Ovary (tissue), 9 donors: ENCODE measurements around the gene IL1B. TPM values are rescaled to one million over a fixed set of nuclear protein-coding genes. Genes with fewer than 3 reads are reported as not detected.

Experiments
- DNase-seq, 5 donors: peaks; one replicate each; pipeline ENCODE4 v3.0.0-alpha.2; 2019 to 2020
- H3K27ac ChIP-seq, 2 donors: fragments of 200-600 bp; one replicate each; pipeline versions ENCODE4 v1.5.1 to v1.8.0; 2019 to 2022
- H3K27me3 ChIP-seq: fragments of 200-600 bp; one replicate; pipeline ENCODE4 v1.8.0; 2022
- H3K36me3 ChIP-seq: fragments of 200-600 bp; sonication (generic); one replicate; pipeline ENCODE4 v1.5.1; 2019
- H3K4me1 ChIP-seq: one replicate; pipeline ENCODE4 v1.8.1; 2013; ENCODE audit warnings: mild to moderate bottlenecking, moderate library complexity; ENCODE audit not compliant: insufficient read depth
- H3K4me3 ChIP-seq: fragments of 200-600 bp; sonication (generic); one replicate; pipeline ENCODE4 v1.5.1; 2017
- H3K9me3 ChIP-seq, 2 donors: fragments of 200-600 bp in 1 of 2; sonication (generic) in 1 of 2; one replicate each; pipeline versions ENCODE4 v1.5.1 to v1.8.1; 2013 to 2019; ENCODE audit warnings: mild to moderate bottlenecking in 1 of 2, moderate library complexity in 1 of 2
- EP300 ChIP-seq: sonication (generic); formaldehyde crosslinking; IDR thresholded peaks from one replicate; pipeline ENCODE4 v1.6.1; 2017; ENCODE audit warnings: antibody characterized with exemption
- POLR2A ChIP-seq: fragments of 450-650 bp; IDR thresholded peaks from one replicate; pipeline ENCODE4 v1.6.1; 2017; ENCODE audit warnings: antibody characterized with exemption, mild to moderate bottlenecking, moderate library complexity
- WGBS, 3 donors: extraction: QIAGEN DNeasy Blood & Tissue Kit in 1 of 3; methylation state at CpG; one replicate each; pipeline versions ENCODE4 v1.1.5 to v1.1.7; 2013 to 2017; 5-methylcytosine and 5-hydroxymethylcytosine counted together
- intact Hi-C, 4 donors: fragments of 100-400 bp; cut with DNase I; formaldehyde crosslinking; loops; one replicate each; pipeline versions ENCODE4 v1.11.0 to v1.15.1; 2022 to 2023
- polyA plus RNA-seq, 2 donors: library from polyadenylated mRNA; stranded (reverse); fragments of 200-250 nt in 1 of 2; fragments of 350-450 nt in 1 of 2; fragmentation: Illumina TruSeq in 1 of 2; extraction: RNeasy Lipid Tissue Mini Kit (QIAGEN cat#74804) in 1 of 2; gene quantifications; one replicate each; pipeline ENCODE4 v1.2.3, GENCODE V29; 2013 to 2014
- total RNA-seq, 7 donors: library from RNA; depleted of rRNA in 2 of 7; stranded (reverse); fragments of >200 nt in 2 of 7; fragmentation: NEBNext Ultra II Directional in 3 of 7; extraction: Animal tissue kit (Norgen Biotek cat#: 25700) in 3 of 7; gene quantifications; one replicate each; pipeline versions ENCODE4 v1.1.0 to v1.2.4, GENCODE V29; 2016 to 2023
- TF ChIP-seq, protein P1 (sequence below), 3 donors: fragments of 450-650 bp in 2 of 3; fragments of 200-600 bp in 1 of 3; IDR thresholded peaks; one replicate each; pipeline versions ENCODE4 v1.5.1 to v1.8.0; 2016 to 2022; ENCODE audit warnings: antibody characterized with exemption in 3 of 3, mild to moderate bottlenecking in 1 of 3
- donor health status: DM: no; HTN: no; CAD: no; lungs with moderate emphysema.
- donor health status: DM: no; HTN: no; CAD: no.
- donor health status: Bipolar disorder and iron deficiency.
- donor health status: DM: yes; HTN: yes; CAD: no.
- donor health status: DM: no; HTN: no; CAD: no.
- donor health status: DM: yes; HTN: yes; CAD: no.

IL1B gene
- total and polyA plus RNA-seq, 9 donors, result 0.39 to 5.2 (median 2.3) TPM; not detected in 1

GRCh38 chr2:112879491-112880041, 43.0 kb upstream of the IL1B start:
- H3K9me3 ChIP-seq, result no peaks in the 10 kb centered on the region
- H3K36me3 ChIP-seq, result no peaks in the 10 kb centered on the region
- no peak for TF ChIP-seq POLR2A
- TF ChIP-seq, protein P1, sequence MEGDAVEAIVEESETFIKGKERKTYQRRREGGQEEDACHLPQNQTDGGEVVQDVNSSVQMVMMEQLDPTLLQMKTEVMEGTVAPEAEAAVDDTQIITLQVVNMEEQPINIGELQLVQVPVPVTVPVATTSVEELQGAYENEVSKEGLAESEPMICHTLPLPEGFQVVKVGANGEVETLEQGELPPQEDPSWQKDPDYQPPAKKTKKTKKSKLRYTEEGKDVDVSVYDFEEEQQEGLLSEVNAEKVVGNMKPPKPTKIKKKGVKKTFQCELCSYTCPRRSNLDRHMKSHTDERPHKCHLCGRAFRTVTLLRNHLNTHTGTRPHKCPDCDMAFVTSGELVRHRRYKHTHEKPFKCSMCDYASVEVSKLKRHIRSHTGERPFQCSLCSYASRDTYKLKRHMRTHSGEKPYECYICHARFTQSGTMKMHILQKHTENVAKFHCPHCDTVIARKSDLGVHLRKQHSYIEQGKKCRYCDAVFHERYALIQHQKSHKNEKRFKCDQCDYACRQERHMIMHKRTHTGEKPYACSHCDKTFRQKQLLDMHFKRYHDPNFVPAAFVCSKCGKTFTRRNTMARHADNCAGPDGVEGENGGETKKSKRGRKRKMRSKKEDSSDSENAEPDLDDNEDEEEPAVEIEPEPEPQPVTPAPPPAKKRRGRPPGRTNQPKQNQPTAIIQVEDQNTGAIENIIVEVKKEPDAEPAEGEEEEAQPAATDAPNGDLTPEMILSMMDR (IDR thresholded peaks at IDR 0.05), result no peak
- no peak for TF ChIP-seq EP300
- no peaks in the 10 kb centered on the region for H3K4me1 ChIP-seq
- H3K27ac ChIP-seq, result no peak overlapping the region
- H3K4me3 ChIP-seq, result no peak overlapping the region
- intact Hi-C loops, result no loop called here
- no peak for DNase-seq
- H3K27me3 ChIP-seq, result no peaks in the 10 kb centered on the region
- 91 to 93% (median 92%) methylated on average over 6 of the region's 6 CpGs for WGBS, 3 donors

GRCh38 chr2:112877423-112877822, 40.8 kb upstream of the IL1B start:
- Histone ChIP-seq H3K27ac (no peak overlapping the region), H3K4me3 (no peak overlapping the region), H3K27me3 (no peaks in the 10 kb centered on the region), H3K36me3 (no peaks in the 10 kb centered on the region), H3K9me3 (no peaks in the 10 kb centered on the region), H3K4me1 (no peaks in the 10 kb centered on the region)
- intact Hi-C loops, result no loop called here
- 90 to 94% (median 92%) methylated on average over 6 of the region's 6 CpGs for WGBS, 3 donors
- no peak for DNase-seq
- no peak for TF ChIP-seq EP300
- TF ChIP-seq, protein P1 (IDR thresholded peaks at IDR 0.05), result no peak
- no peak for TF ChIP-seq POLR2A

DNA sequence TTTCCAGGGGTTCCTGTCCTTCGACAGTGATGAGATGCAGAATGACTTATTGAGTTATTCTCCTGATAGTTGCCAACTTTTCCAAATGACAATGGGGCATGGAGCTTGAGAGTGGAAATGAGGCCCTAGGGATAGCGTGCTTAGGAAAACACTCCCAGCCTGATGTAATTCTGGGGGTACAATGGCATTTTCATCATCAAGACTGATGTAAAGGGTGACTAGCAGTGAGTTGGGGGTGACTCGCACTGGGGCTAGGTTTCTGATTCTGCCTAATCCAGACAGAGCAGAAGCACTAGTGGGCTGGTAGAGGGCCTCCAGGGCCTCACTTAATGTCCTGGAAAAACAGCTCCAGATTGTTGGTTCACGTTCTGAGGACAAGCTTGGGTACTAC, 40.4 kb upstream of the IL1B start:
- 80 to 88% (median 84%) methylated on average over 4 of the region's 4 CpGs for WGBS, 3 donors
- TF ChIP-seq EP300 (no peak), POLR2A (no peak)
- TF ChIP-seq, protein P1 (IDR thresholded peaks at IDR 0.05), result no peak

DNA sequence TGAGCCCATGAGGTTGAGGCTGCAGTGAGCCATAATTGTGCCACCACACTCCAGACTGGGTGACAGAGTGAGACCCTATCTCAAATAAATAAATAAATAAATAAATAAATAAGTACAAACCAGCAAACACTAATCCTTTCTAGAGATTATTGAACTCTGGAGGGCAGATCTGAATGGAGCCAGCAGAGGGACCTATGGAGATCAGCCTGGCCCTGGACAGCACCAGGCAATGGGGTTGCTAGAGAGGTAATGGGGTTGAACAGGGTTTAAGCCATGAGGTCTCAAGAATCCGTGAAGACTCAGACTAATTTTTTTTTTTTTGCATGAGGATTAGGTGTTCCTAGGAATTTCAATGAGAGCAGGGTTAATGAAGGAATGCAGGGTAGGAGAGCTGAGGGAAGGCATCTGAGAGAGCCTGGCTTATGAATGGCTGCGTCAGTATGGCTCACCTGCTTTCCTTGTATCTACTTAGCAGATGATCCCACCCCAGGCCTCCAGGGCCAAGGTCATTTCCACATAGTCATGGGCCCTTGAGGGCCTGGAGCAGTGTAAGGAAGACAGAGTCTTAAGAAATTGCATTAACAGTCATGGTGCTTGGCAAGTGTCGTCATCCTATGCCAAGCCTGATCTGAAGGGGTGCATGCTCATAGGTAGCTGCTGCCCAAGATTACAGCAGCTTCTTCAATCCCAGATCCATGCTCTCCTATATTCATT, 39.8 kb upstream of the IL1B start:
- H3K4me1 ChIP-seq, result no peaks in the 10 kb centered on the region
- no peaks in the 10 kb centered on the region for H3K9me3 ChIP-seq
- TF ChIP-seq POLR2A, result no peak
- TF ChIP-seq, protein P1 (IDR thresholded peaks at IDR 0.05), result no peak
- no peak for TF ChIP-seq EP300
- no peaks in the 10 kb centered on the region for H3K36me3 ChIP-seq
- H3K4me3 ChIP-seq, result no peak overlapping the region
- no peak overlapping the region for H3K27ac ChIP-seq
- no peak for DNase-seq
- no peaks in the 10 kb centered on the region for H3K27me3 ChIP-seq
- WGBS, 3 donors, result 79 to 93% (median 86%) methylated on average over 3 of the region's 3 CpGs
- intact Hi-C loops, result no loop called here

More for the DNA sequence above, 40.4 kb upstream of the IL1B start:
- Histone ChIP-seq H3K9me3 (no peaks in the 10 kb centered on the region), H3K27ac (no peak overlapping the region), H3K36me3 (no peaks in the 10 kb centered on the region), H3K4me3 (no peak overlapping the region), H3K27me3 (no peaks in the 10 kb centered on the region), H3K4me1 (no peaks in the 10 kb centered on the region)
- no peak for DNase-seq
- intact Hi-C loops, result no loop called here
